Heart left ventricle (tissue), 13 donors: Measurements from ENCODE around the gene SCRT2.

ENCODE experiments used
- CTCF ChIP-seq, 12 donors: fragments of 200-600 bp; sonication (generic) in 4 of 12; IDR thresholded peaks; one replicate each; pipeline versions ENCODE4 v1.5.0 to v1.8.0; 2018 to 2022; ENCODE audit warnings: antibody characterized with exemption in 12 of 12, mild to moderate bottlenecking in 5 of 12
- POLR2A ChIP-seq, 2 donors: fragments of 450-650 bp; IDR thresholded peaks; one replicate each; pipeline ENCODE4 v1.6.1; 2017; ENCODE audit warnings: antibody characterized with exemption in 2 of 2, mild to moderate bottlenecking in 2 of 2, moderate library complexity in 2 of 2
- donor health status: ischemic (EF 13 %, LVEDD 7.1; RV severe dilation, severe dysfunction).
- donor health status: DM: no; HTN: yes; CAD: no.
- donor health status: DM: no; HTN: no; CAD: no.
- donor health status: ischemic (EF 25% LVEDD 6.9; RV normal size, moderate dysfunction).
- donor health status: ischemic (EF 25% LVEDD 5.7; RV mildly dilated, moderate dysfunction).
- donor health status: ischemic (EF 35%, LVEDD 5.7; RV mildly dilated, moderate dysfunction).
- donor health status: nonischemic (EF 11% LVEDD 7.7; RV severe dilation, severe dysfunction).
- donor health status: DM: yes; HTN: yes; CAD: no.
- donor health status: PGD.
- donor health status: ischemic (EF 29% LVEDD 5.4; RV normal size, mild dysfunction).
- donor health status: nonischemic (EF 23%, LVEDD 6.1; RV moderate dilation, normal function).

- TF ChIP-seq POLR2A (IDR thresholded peaks at IDR 0.05): no peak
- TF ChIP-seq CTCF (IDR thresholded peaks at IDR 0.05): no peak
Measured at GRCh38 chr20:689348-689747, 13.7 kb upstream of the SCRT2 start.
